ENCODE data around the gene HOXD9.

DNA sequence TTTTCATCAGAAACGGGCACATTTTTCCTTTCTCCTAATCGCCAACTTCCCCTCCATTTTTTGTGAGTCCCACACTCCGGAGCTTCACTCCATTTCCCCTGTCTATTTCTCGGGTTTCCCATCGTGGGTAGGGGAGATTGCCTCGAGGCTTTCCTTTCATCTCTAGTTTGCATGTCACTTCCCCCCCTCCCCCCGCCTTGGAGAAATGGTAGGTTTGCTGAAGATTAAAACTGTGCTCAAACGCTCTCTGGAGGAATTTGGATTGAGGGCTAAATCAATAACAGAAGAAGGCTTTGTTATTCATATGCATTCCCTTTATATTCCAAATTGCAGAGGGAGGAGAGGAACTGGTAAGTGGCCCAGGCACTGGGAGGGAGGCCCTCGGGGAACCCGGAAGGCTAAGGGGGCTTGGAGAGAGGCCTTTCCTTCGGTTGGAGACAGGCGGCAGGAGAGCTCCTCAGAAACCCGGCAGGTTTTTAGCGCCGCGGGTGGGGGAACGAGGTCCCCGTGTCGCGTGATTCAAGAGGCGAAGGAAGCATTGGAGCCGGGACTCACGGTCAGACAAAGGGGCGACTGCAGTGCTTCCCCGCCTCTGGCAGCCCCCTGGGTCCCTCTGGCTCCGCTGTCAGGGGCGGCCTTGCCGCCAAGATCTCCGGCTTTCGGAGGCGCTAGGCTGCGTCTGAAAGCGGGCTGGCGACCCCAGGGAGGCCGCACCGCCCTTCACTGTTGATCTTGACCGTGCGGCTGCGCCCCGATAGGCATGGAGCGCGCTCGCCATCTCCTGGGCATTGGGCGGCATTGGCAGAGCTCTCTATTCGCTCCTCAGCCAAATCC lies 25.3 kb upstream of the HOXD9 start:
- TF ChIP-seq, protein P1, sequence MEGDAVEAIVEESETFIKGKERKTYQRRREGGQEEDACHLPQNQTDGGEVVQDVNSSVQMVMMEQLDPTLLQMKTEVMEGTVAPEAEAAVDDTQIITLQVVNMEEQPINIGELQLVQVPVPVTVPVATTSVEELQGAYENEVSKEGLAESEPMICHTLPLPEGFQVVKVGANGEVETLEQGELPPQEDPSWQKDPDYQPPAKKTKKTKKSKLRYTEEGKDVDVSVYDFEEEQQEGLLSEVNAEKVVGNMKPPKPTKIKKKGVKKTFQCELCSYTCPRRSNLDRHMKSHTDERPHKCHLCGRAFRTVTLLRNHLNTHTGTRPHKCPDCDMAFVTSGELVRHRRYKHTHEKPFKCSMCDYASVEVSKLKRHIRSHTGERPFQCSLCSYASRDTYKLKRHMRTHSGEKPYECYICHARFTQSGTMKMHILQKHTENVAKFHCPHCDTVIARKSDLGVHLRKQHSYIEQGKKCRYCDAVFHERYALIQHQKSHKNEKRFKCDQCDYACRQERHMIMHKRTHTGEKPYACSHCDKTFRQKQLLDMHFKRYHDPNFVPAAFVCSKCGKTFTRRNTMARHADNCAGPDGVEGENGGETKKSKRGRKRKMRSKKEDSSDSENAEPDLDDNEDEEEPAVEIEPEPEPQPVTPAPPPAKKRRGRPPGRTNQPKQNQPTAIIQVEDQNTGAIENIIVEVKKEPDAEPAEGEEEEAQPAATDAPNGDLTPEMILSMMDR (IDR thresholded peaks at IDR 0.05; ENCODE audit: insufficient read depth, low read length), result peak; percentile 92
- TF ChIP-seq POLR2AphosphoS5 (IDR thresholded peaks at IDR 0.05; ENCODE audit: low read depth), result no peak
- no peak for TF ChIP-seq REST (IDR thresholded peaks at IDR 0.05; ENCODE audit: insufficient replicate concordance, low read depth)
- TF ChIP-seq GABPA (IDR thresholded peaks at IDR 0.05; ENCODE audit: low read depth), result no peak
- TF ChIP-seq SPI1 (IDR thresholded peaks at IDR 0.05; ENCODE audit: borderline replicate concordance, low read depth), result 0 out of 2 replicates have a peak, but pooled peaks have one; percentile 4

Measured in HL-60 (cell line).